ENCODE measurements around the gene ABHD1. TPM values are rescaled to one million over a fixed set of nuclear protein-coding genes. Genes with fewer than 3 reads are reported as not detected.
A peak's percentile ranks its signal among the peaks of the same experiment; 100 is the strongest.

The ABHD1 gene
- total RNA-seq, 1 donor from 2014 or later: 0.51 TPM

GRCh38 chr2:27135478-27135955 is 11.9 kb downstream of the ABHD1 start:
- Mint-ChIP-seq H3K27me3 (peaks cover 15% of the 10 kb centered on the region), H3K4me3 (peak overlapping the region; percentile 95), H3K36me3 (no peaks in the 10 kb centered on the region), H3K9me3 (no peaks in the 10 kb centered on the region), H3K27ac (peak overlapping the region; percentile 86), H3K4me1 (ENCODE audit: unreplicated experiment) (peaks cover 12% of the 10 kb centered on the region)
- TF ChIP-seq CTCF (conservative IDR thresholded peaks at IDR 0.05): no peak
- no peak for DNase-seq (ENCODE audit: extremely low spot score, unreplicated experiment)

- Mint-ChIP-seq H3K4me1 (ENCODE audit: unreplicated experiment) (peaks cover 12% of the 10 kb centered on the region), H3K9me3 (no peaks in the 10 kb centered on the region), H3K36me3 (no peaks in the 10 kb centered on the region), H3K27me3 (peaks cover 15% of the 10 kb centered on the region), H3K27ac (no peak overlapping the region), H3K4me3 (no peak overlapping the region)
- DNase-seq (ENCODE audit: extremely low spot score, unreplicated experiment): no peak
- TF ChIP-seq CTCF (conservative IDR thresholded peaks at IDR 0.05): no peak
These were observed 13.1 kb downstream of the ABHD1 start for GRCh38 chr2:27136751-27137150.

GRCh38 chr2:27137322-27137935 is 13.8 kb downstream of the ABHD1 start:
- Mint-ChIP-seq H3K36me3 (no peaks in the 10 kb centered on the region), H3K27ac (no peak overlapping the region), H3K4me1 (ENCODE audit: unreplicated experiment) (peaks cover 12% of the 10 kb centered on the region), H3K4me3 (no peak overlapping the region), H3K9me3 (no peaks in the 10 kb centered on the region), H3K27me3 (peaks cover 15% of the 10 kb centered on the region)
- TF ChIP-seq CTCF (conservative IDR thresholded peaks at IDR 0.05): no peak
- DNase-seq (ENCODE audit: extremely low spot score, unreplicated experiment): no peak

- no peak overlapping the region for H3K4me3 Mint-ChIP-seq
- TF ChIP-seq CTCF (conservative IDR thresholded peaks at IDR 0.05): no peak
- H3K4me1 Mint-ChIP-seq (ENCODE audit: unreplicated experiment): peaks cover 8% of the 10 kb centered on the region
- peaks cover 4% of the 10 kb centered on the region for H3K9me3 Mint-ChIP-seq
- no peak for DNase-seq (ENCODE audit: extremely low spot score, unreplicated experiment)
- peaks cover 20% of the 10 kb centered on the region for H3K27me3 Mint-ChIP-seq
- no peak overlapping the region for H3K27ac Mint-ChIP-seq
- H3K36me3 Mint-ChIP-seq: no peaks in the 10 kb centered on the region
These were observed 14.5 kb downstream of the ABHD1 start for GRCh38 chr2:27138111-27138510.

- Mint-ChIP-seq H3K27ac (no peak within 1 kb of the TSS), H3K4me1 (ENCODE audit: unreplicated experiment) (no peaks in the 10 kb centered on the region), H3K27me3 (peaks cover 30% of the 10 kb centered on the region), H3K9me3 (peaks cover 6% of the 10 kb centered on the region), H3K4me3 (no peak within 1 kb of the TSS), H3K36me3 (no peaks in the 10 kb centered on the region)
- no peak for DNase-seq (ENCODE audit: extremely low spot score, unreplicated experiment)
- no peak for TF ChIP-seq CTCF (conservative IDR thresholded peaks at IDR 0.05)
These were observed 15.7 kb downstream of the ABHD1 start, which contains the start of gene PRR30 for GRCh38 chr2:27139310-27139709. PRR30 (minus strand) TSS chr2:27139410; CDS start chr2:27138329, 1,081 bp downstream.

Data from type B pancreatic cell (in vitro differentiated cells).